NCI-H748 (cell line): ENCODE data around the gene NADSYN1.
"Not testable (repeated sequence)": the region's sequence is repeated elsewhere in the genome, so short reads cannot be mapped to it uniquely, and the experiment has no call there.

Source experiments
- DNase-seq: peaks from one replicate; lab custom pipeline; 2025; ENCODE audit not compliant: unreplicated experiment; lab: John Stamatoyannopoulos, UW

The NADSYN1 gene

DNA sequence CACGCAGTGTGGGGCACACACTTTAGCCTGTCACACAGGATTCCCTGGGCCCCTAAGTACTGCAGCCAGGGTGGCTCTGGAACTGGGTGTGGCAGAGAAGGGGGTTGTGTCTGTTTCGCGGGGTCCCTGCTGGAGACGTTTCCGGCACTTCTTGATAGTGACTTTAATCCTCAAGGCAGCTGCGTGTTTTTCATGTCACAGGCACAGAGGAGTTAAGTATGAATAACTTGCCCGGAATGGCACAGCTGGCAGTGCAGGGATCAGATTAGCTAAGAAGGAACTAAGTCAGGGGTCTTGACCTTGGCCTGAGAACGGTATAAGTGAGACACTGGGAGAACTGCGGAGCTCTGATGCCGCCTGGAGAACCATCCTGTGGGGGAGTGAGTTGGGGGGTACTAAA is 66.5 kb downstream of the NADSYN1 start:
- no peak for DNase-seq

DNA sequence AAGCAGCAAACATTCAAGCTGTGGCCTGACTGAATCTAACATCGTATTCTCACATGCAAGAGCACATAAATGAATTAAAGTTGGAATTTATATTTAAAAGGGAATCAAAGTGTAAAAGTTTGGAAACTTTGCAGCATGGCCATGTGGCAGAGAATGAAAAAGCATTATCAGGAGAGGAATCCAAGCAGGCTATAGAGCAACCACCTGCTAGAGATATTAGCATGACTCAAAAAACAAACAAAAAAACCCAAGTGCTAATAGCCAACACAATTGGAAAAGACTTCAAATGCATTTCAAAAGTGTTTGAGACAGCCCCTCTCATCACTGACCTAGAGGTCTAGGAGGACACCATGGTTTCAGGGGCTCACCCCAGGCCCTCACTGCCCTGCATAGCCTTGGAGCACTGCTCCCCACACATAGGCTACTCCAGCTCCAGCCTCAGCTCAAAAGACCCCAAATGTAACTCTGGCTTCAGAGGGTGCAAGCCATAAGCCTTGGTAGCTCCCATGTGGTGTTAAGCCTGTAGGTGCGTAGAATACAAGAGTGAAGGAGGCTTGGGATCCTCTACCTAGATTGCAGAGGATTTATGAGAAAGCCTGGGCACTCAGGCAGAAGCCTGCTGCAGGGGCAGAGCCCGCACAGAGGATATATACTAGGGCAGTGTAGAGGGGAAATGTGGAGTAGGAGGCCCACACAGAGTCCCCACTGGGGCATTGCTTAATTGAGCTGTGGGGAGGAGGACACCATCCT is 72.4 kb downstream of the NADSYN1 start:
- DNase-seq = no peak

GRCh38 chr11:71525938-71526495 is 73.0 kb downstream of the NADSYN1 start:
- no peak for DNase-seq

DNA sequence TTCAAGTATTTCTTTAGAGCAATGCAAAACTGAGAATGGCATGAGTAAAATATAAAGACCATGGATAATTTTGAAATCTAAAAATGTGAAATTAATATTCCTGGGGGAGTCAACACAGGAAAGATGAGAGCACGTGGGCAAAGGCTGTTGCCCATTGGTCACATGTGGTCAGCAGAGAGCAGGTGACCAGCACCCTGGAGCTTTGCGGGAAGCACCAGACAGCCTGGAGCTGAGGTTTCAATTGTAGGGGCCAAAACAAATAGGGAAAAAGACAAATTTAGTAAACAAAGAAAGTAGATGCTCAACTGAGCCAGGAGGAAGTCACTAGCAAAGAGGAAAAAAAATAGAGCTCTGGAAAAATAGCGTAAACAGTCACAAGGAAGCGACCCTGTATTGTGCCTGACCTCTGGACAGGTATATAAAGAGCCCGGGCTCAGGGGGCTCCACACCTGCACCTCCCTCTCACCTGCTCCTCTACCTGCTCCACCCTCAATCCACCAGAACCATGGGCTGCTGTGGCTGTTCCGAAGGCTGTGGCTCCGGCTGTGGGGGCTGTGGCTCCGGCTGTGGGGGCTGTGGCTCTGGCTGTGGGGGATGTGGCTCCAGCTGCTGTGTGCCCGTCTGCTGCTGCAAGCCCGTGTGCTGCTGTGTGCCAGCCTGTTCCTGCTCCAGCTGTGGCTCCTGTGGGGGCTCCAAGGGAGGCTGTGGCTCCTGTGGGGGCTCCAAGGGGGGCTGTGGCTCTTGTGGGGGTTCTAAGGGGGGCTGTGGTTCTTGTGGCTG is 74.0 kb downstream of the NADSYN1 start, which contains the start of gene KRTAP5-7:
TSS of gene KRTAP5-7 (plus strand) at position 472 of the 780 bp plus-strand sequence. CDS start at position 506, 34 bp downstream.
- not testable (repeated sequence) for DNase-seq

DNA sequence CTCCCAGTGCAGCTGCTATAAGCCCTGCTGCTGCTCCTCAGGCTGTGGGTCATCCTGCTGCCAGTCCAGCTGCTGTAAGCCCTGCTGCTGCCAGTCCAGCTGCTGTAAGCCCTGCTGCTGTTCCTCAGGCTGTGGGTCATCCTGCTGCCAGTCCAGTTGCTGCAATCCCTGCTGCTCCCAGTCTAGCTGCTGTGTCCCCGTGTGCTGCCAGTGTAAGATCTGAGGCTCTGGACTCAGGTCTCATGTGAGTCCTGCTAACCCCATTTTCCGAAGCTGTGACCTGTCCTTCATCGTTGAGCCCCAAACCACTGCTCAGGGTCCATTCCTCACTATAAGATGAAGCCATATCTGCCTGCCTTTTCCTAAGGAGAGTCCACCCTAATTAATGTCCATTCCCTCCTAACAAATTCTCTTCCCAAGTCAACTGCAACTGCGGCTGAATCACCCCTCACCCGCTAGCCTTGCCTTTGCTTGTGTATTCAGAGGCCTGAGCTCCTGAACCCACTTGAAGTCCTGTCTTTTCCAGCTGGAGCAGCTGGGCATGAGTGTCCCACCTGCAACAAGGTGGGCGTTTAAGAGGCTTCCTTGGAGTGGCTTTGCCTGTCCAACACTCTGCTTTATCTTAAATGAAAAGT is 74.7 kb downstream of the NADSYN1 start:
- DNase-seq = no peak

GRCh38 chr11:71530602-71531001 is 77.6 kb downstream of the NADSYN1 start:
- no peak for DNase-seq

DNA sequence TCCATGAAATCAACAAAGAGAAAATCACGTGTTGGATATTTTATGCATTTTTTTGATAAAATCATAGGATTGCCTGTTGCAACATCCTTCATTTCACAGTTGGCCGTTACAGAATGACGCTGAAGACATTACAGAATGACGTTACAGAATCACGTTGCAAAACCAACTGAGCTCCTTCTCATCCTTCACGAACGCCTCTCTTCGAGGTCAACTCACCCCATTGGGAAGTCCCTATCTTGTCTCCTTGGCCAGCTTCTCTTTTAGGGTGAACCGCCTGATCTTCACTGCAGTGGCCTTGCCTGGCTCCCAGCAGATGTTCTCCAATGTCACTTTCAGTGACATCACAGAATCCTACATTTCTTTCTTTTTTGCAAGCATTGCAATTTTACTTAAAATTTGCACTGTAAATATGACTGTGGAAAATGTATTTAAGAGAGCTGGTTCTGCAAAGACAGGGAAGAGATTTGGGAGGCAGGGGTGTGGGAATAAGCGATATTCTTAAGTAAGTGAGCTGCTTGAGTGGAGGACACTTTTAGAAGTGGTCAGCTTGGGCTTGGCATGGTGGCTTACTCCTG is 79.1 kb downstream of the NADSYN1 start:
- no peak for DNase-seq

DNA sequence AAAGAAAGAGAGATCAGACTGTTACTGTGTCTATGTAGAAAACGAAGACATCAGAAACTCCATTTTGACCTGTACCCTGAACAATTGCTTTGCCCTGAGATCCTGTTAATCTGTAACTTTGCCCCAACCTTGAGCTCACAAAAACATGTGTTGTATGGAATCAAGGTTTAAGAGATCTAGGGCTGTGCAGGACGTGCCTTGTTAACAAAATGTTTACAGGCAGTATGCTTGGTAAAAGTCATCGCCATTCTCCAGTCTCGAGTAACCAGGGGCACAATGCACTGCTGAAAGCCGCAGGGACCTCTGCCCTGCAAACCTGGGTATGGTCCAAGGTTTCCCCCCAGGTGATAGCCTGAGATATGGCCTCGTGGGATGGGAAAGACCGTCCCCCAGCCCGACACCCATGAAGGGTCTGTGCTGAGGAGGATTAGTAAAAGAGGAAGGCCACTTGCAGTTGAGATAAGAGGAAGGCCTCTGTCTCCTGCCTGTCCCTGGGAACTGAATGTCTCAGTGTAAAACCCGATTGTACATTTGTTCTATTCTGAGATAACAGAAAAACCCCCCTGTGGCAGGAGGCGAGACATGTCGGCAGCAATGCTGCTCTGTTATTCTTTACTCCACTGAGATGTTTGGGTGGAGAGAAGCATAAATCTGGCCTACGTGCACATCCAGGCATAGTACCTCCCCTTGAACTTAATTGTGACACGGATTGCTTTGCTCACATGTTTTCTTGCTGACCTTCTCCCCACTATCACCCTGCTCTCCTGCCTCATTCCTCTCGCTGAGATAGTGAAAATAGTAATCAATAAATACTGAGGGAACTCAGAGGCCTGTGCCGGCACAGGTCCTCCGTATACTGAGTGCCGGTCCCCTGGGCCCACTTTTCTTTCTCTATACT is 82.0 kb downstream of the NADSYN1 start:
- DNase-seq = not testable (repeated sequence)

GRCh38 chr11:71535825-71536224 is 82.8 kb downstream of the NADSYN1 start:
- no peak for DNase-seq

DNA sequence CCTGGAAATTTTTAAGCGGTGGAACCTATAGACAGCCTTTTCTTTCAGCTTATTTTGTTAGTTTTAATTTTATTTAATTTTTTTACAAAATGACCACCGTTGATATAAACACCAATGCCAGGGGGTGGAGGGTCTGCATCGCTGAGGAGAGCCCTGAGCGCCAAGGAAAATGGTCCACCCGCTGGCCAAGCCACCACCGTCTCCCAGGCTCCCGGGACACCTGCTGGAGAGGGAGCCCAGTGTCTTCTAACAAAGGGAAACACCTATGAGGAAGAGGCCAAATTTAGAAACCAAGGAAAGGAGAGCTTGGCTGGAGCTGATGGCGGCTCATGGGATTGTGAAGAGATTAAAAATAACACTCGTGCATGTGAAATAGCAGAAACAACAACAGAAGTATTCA is 84.5 kb downstream of the NADSYN1 start:
- DNase-seq = no peak

GRCh38 chr11:71537977-71538665 is 85.1 kb downstream of the NADSYN1 start, which contains the start of gene KRTAP5-8:
Gene KRTAP5-8 (plus strand): TSS chr11:71538025. CDS start chr11:71538056, 31 bp downstream.
- not testable (repeated sequence) for DNase-seq

DNA sequence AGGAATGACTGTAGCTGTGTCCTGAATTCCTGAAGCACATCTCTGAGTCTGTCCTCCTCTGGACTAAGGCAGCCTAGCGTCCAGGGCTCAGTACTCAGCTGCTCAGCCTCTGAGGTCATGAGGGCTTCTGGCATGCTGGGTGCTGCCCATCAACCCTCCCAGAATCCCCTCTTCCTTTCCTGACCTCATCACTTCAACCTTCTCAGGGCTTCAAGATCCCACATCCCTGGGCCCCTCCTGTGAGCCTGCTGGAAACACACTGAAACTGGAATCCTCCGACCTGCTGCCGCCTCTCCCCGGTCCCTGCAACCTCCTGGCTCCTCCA is 85.6 kb downstream of the NADSYN1 start:
- DNase-seq = no peak

DNA sequence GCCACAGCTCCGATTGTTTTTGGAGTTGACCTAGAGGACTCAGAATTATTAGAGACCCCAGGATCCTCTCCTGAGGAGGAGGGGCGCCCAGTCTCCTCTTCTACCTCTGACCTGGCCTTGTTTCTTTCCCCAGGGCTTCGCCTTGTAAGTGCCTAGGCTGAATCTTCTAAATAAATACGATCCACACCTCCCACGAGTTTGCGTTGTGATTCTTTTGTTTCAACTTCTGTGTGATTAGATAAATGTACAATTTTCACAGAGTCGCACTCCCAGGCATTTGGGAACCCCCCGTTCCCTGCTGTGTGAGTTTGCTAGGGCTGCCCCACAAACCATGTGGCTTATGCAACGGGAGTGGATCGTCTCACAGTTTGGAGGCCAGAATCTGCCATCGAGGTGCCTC is 86.0 kb downstream of the NADSYN1 start:
- no peak for DNase-seq

- DNase-seq = not testable (repeated sequence)
These were observed 87.0 kb downstream of the NADSYN1 start for GRCh38 chr11:71539971-71540370.

GRCh38 chr11:71540521-71541304 is 87.7 kb downstream of the NADSYN1 start:
- not testable (repeated sequence) for DNase-seq

DNA sequence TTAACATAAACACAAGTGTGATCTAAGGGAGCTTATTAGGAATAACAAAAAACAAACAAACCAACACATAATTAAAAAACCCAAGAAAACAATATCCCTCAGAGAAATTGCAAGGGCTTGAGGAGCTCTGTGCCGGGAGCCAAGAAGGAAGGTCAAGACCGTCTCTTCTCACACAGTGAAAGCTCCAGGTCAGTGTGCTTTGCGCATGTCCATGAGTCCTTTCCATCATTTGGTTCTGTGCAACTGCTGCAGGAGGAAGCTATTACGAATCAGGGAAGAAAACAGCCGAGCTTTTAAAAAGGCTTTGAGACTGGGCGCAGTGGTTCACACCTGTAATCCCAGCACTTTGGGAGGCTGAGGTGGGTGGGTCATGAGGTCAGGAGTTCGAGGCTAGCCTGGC is 89.4 kb downstream of the NADSYN1 start:
- no peak for DNase-seq

DNA sequence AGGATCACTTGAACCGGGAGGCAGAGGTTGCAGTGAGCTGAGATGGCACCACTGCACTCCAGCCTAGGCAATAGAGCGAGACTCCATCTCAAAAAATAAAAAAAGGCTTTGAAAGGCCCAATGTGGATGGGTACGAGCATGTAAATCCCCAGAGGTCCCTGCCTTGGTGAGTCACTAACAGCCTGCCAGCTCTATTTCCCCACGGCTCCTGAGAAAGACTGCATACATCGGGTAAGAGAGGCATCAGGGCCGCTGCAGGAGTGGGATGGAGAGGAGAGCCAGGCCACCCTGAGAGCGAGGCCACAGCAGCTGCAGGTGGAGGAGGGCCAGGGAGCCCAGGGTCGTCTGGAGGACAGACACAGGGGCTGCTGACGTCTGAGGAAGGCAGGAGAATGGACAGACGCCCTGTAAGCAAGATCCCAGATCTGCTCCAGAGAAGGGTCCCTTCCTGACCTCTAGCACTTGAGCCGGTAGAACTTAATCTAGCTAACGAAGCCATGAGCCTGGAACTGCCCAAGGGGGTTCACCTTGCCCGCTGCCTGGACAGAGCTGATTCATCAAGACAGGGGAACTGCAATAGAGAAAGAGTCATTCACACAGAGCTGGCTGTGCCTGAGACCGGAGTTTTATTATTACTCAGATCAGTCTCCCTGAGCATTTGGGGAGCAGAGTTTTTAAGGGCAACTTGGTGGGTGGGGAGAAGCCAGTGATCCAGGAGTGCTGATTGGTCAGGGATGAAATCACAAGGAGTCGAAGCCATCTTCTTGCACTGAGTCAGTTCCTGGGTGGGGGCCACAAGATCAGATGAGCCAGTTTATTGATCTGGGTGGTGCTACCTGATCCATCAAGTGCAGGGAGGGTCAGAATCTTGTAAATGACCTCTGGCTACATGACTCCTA is 90.1 kb downstream of the NADSYN1 start:
- no peak for DNase-seq

GRCh38 chr11:71543866-71544265 is 90.9 kb downstream of the NADSYN1 start:
- no peak for DNase-seq
